Trophoblast cell (in vitro differentiated cells and primary cell): ENCODE data around the gene DLX5.

ENCODE experiments used
- DNase-seq, 2 donors: peaks; one replicate each; pipeline ENCODE4 v3.0.0-alpha.2; 2016
- H2AFZ ChIP-seq: 2 replicates; pipeline ENCODE4 v1.6.1; 2013; ENCODE audit warnings: low read length, moderate library complexity, mild to moderate bottlenecking; ENCODE audit not compliant: insufficient read depth, poor library complexity
- H2AK5ac ChIP-seq: 2 replicates; pipeline ENCODE4 v1.6.1; 2013; ENCODE audit warnings: mild to moderate bottlenecking, low read length
- H2BK120ac ChIP-seq: 2 replicates; pipeline ENCODE4 v1.6.1; 2013; ENCODE audit warnings: low read length, mild to moderate bottlenecking, moderate library complexity; ENCODE audit not compliant: insufficient read depth, poor library complexity
- H2BK12ac ChIP-seq: 2 replicates; pipeline ENCODE4 v1.6.1; 2013; ENCODE audit warnings: mild to moderate bottlenecking, low read length, moderate library complexity
- H2BK5ac ChIP-seq: 2 replicates; pipeline ENCODE4 v1.6.1; 2013; ENCODE audit warnings: low read length, low read depth, moderate library complexity, mild to moderate bottlenecking; ENCODE audit not compliant: poor library complexity
- H3K14ac ChIP-seq: 2 replicates; pipeline ENCODE4 v1.6.1; 2013; ENCODE audit warnings: mild to moderate bottlenecking, low read length
- H3K18ac ChIP-seq: 2 replicates; pipeline ENCODE4 v1.6.1; 2013; ENCODE audit warnings: mild to moderate bottlenecking, low read length
- H3K23ac ChIP-seq: 2 replicates; pipeline ENCODE4 v1.6.1; 2013; ENCODE audit warnings: low read length
- H3K27ac ChIP-seq: 2 replicates; pipeline ENCODE4 v1.5.1; 2013; ENCODE audit warnings: low read depth, mild to moderate bottlenecking, inconsistent platforms, low read length, moderate library complexity
- H3K27me3 ChIP-seq: 2 replicates; pipeline ENCODE4 v1.6.1; 2013; ENCODE audit warnings: inconsistent platforms, mild to moderate bottlenecking, low read length, moderate library complexity; ENCODE audit not compliant: insufficient read depth
- H3K36me3 ChIP-seq, 2 experiments: 1 replicate in 1 of 2; 2 replicates in 1 of 2; pipeline ENCODE4 v1.6.1; 2013; ENCODE audit warnings: low read length in 2 of 2, mild to moderate bottlenecking in 2 of 2, moderate library complexity in 1 of 2; ENCODE audit not compliant: insufficient read depth in 2 of 2, control insufficient read depth in 1 of 2
- H3K4ac ChIP-seq: 2 replicates; pipeline ENCODE4 v1.6.1; 2013; ENCODE audit warnings: low read depth, mild to moderate bottlenecking, low read length, moderate library complexity
- H3K4me1 ChIP-seq, 2 experiments: 1 replicate in 1 of 2; 2 replicates in 1 of 2; pipeline ENCODE4 v1.6.1; 2013; ENCODE audit warnings: low read length in 2 of 2, mild to moderate bottlenecking in 2 of 2, moderate library complexity in 1 of 2; ENCODE audit not compliant: insufficient read depth in 2 of 2, control insufficient read depth in 1 of 2
- H3K4me2 ChIP-seq: 2 replicates; pipeline ENCODE4 v1.6.1; 2013; ENCODE audit warnings: inconsistent platforms, mild to moderate bottlenecking, low read length, moderate library complexity
- H3K4me3 ChIP-seq: 2 replicates; pipeline ENCODE4 v1.5.1; 2013; ENCODE audit warnings: mild to moderate bottlenecking, low read depth, low read length, inconsistent platforms
- H3K79me1 ChIP-seq: one replicate; pipeline ENCODE4 v1.6.1; 2013; ENCODE audit warnings: low read length
- H3K79me2 ChIP-seq: 2 replicates; pipeline ENCODE4 v1.6.1; 2013; ENCODE audit warnings: low read length, mild to moderate bottlenecking; ENCODE audit not compliant: control insufficient read depth, insufficient read depth, poor library complexity
- H3K9ac ChIP-seq: 2 replicates; pipeline ENCODE4 v1.6.1; 2013; ENCODE audit warnings: mild to moderate bottlenecking, low read length
- H3K9me3 ChIP-seq: 2 replicates; pipeline ENCODE4 v1.6.1; 2013; ENCODE audit warnings: low read depth, mild to moderate bottlenecking, control low read depth, inconsistent platforms, low read length; ENCODE audit not compliant: insufficient read depth
- H4K12ac ChIP-seq: 2 replicates; pipeline ENCODE4 v1.6.1; 2013; ENCODE audit warnings: low read depth, mild to moderate bottlenecking, low read length, moderate library complexity
- H4K8ac ChIP-seq: 2 replicates; pipeline ENCODE4 v1.6.1; 2013; ENCODE audit warnings: low read depth, mild to moderate bottlenecking, low read length, moderate library complexity
- H4K91ac ChIP-seq: one replicate; pipeline ENCODE4 v1.6.1; 2013; ENCODE audit warnings: low read depth, mild to moderate bottlenecking, low read length, moderate library complexity
- WGBS: extraction: QIAGEN DNeasy Blood & Tissue Kit; methylation state at CpG from one replicate; pipeline ENCODE4 v1.1.7; 2013; ENCODE audit warnings: missing lambda C conversion rate; ENCODE audit not compliant: insufficient read length, insufficient coverage; ENCODE audit errors: extremely low coverage; 5-methylcytosine and 5-hydroxymethylcytosine counted together

Gene DLX5

DNA sequence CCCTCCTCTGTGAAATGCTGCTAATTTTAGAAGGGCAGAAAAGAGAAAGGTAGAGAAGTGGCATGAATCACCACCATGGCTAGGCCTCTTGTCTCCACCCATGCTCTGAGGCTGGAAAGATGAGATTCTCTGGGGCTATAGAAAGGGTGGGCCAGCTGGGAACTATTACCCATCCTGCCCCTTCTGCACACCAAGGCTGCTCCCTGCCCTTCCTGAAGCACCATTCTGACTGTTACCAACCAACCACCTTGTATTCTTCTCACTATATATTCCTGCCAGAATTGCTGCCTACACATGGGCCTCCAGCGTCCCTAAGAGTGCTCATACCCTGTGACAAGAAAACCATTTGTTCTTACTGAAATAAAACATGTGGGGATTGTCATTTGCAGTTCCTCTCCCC lies 30.7 kb downstream of the DLX5 start:
- Histone ChIP-seq H3K4ac (no peak overlapping the region), H4K12ac (no peak overlapping the region), H3K4me3 (no peak overlapping the region), H2BK5ac (no peak overlapping the region), H3K4me1 (peaks cover 2 to 23% of the 10 kb centered on the region in 2 experiments), H3K27ac (no peak overlapping the region), H2BK120ac (no peak overlapping the region), H3K4me2 (no peak overlapping the region), H2AFZ (no peak overlapping the region), H3K9me3 (peaks cover 9% of the 10 kb centered on the region), H3K9ac (no peak overlapping the region), H3K14ac (no peak overlapping the region), H4K91ac (no peak overlapping the region), H3K27me3 (peaks cover 54% of the 10 kb centered on the region), H2BK12ac (no peak overlapping the region), H4K8ac (no peak overlapping the region), H3K18ac (no peak overlapping the region), H3K36me3 (no peaks in the 10 kb centered on the region), H2AK5ac (no peak overlapping the region), H3K23ac (no peak overlapping the region), H3K79me1 (no peaks in the 10 kb centered on the region), H3K79me2 (no peaks in the 10 kb centered on the region)
- no CpG with 5 or more reads among the region's 1 CpG for WGBS
- no peak for DNase-seq

DNA sequence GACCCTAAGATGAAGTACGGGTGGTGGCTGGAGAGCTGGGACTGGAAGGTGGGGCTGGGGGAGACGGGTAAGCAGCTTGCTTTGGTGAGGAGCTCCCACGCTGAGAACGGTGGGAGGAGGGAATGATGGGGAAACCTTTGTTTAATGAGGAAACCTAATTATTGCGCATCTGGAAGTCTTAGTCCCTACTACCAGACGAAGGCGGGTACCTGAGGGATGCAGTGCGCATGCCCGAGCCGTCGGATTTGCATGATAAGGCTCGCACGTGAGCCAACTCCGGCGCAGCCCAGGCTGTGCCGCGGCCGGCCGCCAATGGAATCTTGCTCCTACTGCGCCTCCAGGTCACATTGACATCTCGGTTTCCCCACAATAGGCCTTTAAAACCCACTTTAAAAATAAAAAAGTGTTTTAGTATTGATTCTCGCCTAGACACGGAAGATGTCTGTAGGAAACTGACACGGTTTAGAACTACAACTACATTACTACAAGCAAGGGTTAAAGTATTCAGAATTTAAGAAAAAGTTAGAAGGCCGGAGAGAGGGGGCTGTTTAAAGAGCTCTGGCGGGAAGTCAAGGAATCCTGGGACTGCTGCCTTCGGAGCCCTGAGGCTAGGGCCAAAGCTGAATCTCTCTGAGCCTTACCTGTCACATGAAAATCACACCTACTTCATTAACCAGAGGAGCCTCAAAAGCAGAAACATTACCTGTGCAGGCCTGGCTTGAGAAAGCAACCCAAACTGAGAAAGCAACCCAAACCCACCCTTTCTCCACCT lies 31.4 kb downstream of the DLX5 start:
- Histone ChIP-seq H4K12ac (no peak overlapping the region), H3K9ac (no peak overlapping the region), H2AK5ac (no peak overlapping the region), H3K4me2 (peak overlapping the region; percentile 29), H3K4ac (no peak overlapping the region), H2BK12ac (no peak overlapping the region), H2BK5ac (no peak overlapping the region), H2BK120ac (no peak overlapping the region), H3K79me1 (no peaks in the 10 kb centered on the region), H3K14ac (no peak overlapping the region), H3K4me1 (peaks cover 2 to 19% of the 10 kb centered on the region in 2 experiments), H3K18ac (no peak overlapping the region), H4K8ac (no peak overlapping the region), H4K91ac (no peak overlapping the region), H3K27me3 (peaks cover 50% of the 10 kb centered on the region), H3K4me3 (no peak overlapping the region), H3K36me3 (no peaks in the 10 kb centered on the region), H3K79me2 (no peaks in the 10 kb centered on the region), H3K9me3 (peaks cover 9% of the 10 kb centered on the region), H3K27ac (no peak overlapping the region), H2AFZ (no peak overlapping the region), H3K23ac (no peak overlapping the region)
- no CpG with 5 or more reads among the region's 27 CpGs for WGBS
- no peak for DNase-seq

DNA sequence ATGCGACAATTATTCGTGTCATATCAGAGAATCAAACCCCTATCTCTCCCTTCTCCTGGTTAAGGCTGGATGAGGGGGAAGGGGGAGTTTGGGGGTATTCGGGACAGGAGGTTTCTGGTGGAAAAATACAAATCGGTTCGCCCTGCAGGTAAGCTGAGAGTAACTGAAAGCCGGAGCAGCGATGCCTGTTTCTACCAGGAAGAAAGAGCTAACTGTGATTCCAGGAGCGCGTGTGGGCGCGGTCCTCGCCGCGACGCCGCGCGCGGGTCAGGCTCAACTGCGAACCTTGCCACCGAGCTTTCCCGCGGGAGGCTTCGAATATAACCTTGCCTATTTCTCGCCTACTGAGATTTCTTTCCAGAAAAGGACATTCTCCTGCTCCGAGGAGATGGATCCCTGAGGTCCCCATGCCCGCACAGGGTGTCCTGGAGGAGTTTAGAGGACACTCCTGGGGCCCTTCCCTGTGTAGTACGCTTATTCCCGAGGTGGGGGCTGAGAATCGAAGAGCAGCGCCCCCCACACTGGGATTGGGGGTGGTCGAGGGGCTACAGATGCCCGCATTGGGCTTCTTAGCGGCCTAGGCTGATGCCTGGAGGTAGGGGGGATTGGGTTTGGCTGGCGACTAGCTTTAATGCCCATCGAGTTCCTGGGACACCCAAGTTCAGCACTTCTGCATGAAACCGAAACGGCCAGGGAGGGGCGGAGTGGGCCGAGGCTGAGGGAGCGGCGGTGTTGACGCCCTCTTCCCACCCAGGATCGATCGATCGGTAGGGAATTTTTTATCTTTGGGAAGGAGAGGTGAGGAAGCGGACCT lies 32.2 kb downstream of the DLX5 start:
- Histone ChIP-seq H3K36me3 (no peaks in the 10 kb centered on the region), H2BK12ac (no peak overlapping the region), H3K4me3 (no peak overlapping the region), H3K14ac (no peak overlapping the region), H3K79me2 (no peaks in the 10 kb centered on the region), H3K4me1 (peaks cover 2 to 16% of the 10 kb centered on the region in 2 experiments), H2AK5ac (no peak overlapping the region), H2BK120ac (no peak overlapping the region), H3K79me1 (no peaks in the 10 kb centered on the region), H3K27me3 (peaks cover 42% of the 10 kb centered on the region), H3K4me2 (no peak overlapping the region), H3K9me3 (peaks cover 9% of the 10 kb centered on the region), H3K9ac (no peak overlapping the region), H2AFZ (no peak overlapping the region), H3K23ac (no peak overlapping the region), H4K12ac (no peak overlapping the region), H2BK5ac (no peak overlapping the region), H4K91ac (no peak overlapping the region), H3K27ac (no peak overlapping the region), H4K8ac (no peak overlapping the region), H3K4ac (no peak overlapping the region), H3K18ac (no peak overlapping the region)
- DNase-seq, result no peak
- WGBS, result no CpG with 5 or more reads among the region's 47 CpGs

DNA sequence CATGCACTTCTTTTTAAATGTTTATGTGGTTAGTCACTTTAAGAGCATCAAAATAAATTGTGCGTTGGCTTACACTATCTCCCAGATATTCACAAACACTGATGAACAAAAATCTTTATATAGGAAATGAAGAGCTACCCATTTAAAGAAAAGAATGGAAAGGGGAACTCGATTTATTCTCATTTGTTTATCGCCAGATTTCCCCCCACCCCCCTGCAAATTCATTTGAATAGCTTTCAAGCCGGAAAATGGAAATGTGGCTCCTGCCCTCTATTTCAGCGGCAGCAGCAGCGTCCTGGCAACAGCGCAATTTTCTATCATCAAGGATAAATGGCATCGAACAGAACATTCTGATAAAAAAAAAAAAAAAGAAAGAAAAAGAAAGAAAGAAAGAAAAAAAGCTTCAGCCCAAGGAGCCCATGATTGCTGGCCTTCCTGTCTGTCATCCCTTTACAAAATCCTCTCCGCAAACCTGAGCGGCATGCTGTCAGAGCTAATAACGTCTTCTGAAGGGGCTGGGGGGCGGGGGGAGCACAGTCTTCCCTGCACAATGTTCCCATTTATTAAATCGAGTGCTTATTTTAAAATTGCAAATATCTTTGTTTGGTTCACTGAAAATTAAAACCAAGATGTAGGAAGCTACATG lies 33.0 kb downstream of the DLX5 start:
- no peak overlapping the region for H3K14ac ChIP-seq
- H3K27ac ChIP-seq, result no peak overlapping the region
- no peak overlapping the region for H3K9ac ChIP-seq
- no peak overlapping the region for H3K4ac ChIP-seq
- no peak for DNase-seq
- H3K79me2 ChIP-seq, result no peaks in the 10 kb centered on the region
- H2BK5ac ChIP-seq, result no peak overlapping the region
- H3K9me3 ChIP-seq, result peaks cover 9% of the 10 kb centered on the region
- H3K79me1 ChIP-seq, result no peaks in the 10 kb centered on the region
- H3K36me3 ChIP-seq, result no peaks in the 10 kb centered on the region
- no peak overlapping the region for H3K23ac ChIP-seq
- no peak overlapping the region for H4K12ac ChIP-seq
- H3K4me2 ChIP-seq, result no peak overlapping the region
- H3K27me3 ChIP-seq, result peaks cover 34% of the 10 kb centered on the region
- no peak overlapping the region for H4K91ac ChIP-seq
- H3K18ac ChIP-seq, result no peak overlapping the region
- peaks cover 2 to 13% of the 10 kb centered on the region in 2 experiments for H3K4me1 ChIP-seq
- no peak overlapping the region for H3K4me3 ChIP-seq
- no peak overlapping the region for H2AK5ac ChIP-seq
- H2AFZ ChIP-seq, result no peak overlapping the region
- WGBS, result no CpG with 5 or more reads among the region's 13 CpGs
- H2BK120ac ChIP-seq, result no peak overlapping the region
- H4K8ac ChIP-seq, result no peak overlapping the region
- no peak overlapping the region for H2BK12ac ChIP-seq
